ENCODE results near the gene ADGRD2.
A peak's percentile ranks its signal among the peaks of the same experiment; 100 is the strongest.

The ADGRD2 gene

DNA sequence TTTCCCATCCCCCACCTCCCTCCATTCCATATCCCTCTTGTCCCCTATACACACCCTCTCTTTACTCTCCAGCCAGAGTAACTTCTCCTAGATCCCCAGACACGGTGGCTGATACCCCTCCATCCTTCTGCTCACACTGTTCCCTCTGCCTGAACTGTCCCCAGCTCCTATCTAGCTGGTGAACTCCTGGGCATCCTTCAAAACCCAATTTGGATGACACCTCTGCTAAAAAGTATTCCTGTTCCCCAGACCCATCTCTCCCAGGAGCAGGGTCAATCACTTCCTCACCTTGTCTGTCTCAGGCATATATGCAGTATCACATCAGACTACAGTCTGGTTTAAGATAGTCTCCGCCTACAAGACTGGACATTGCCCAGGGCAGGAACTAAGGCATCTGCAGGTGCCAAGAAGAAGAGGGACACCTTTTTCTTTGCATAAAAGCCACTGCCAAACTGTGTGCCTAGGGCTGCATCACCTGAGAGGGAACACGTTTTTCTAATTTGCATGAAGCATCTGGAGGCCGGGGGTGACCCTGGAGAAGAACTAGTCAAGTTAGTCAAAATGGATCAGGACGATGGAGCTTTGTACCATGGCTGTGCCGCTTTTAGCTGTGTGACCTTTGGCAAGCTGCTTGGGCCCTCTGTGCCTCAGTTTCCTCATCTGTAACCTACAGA is 29.8 kb downstream of the ADGRD2 start:
- DNase-seq, result no peak

DNA sequence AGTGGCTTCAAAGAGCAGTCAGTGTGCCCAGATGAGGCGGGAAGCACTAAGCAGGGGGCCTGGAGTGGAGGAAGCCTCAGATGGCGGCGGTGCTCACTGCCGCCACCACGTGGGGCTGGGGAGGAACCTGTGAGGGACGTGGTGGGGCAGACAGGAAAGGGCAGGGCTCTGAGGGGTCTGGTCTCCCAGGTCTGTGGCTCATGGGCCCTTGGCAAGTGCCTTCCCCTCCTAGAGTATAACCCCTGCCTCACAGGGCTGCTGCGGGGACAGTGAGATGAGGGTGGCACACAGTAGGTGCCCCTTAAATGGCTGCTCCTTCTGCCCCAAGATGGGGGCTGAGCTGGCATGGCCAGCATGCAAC is 30.4 kb downstream of the ADGRD2 start:
- DNase-seq, result peak; percentile 63

GRCh38 chr9:124481115-124481514 is 30.9 kb downstream of the ADGRD2 start:
- no peak for DNase-seq

DNA sequence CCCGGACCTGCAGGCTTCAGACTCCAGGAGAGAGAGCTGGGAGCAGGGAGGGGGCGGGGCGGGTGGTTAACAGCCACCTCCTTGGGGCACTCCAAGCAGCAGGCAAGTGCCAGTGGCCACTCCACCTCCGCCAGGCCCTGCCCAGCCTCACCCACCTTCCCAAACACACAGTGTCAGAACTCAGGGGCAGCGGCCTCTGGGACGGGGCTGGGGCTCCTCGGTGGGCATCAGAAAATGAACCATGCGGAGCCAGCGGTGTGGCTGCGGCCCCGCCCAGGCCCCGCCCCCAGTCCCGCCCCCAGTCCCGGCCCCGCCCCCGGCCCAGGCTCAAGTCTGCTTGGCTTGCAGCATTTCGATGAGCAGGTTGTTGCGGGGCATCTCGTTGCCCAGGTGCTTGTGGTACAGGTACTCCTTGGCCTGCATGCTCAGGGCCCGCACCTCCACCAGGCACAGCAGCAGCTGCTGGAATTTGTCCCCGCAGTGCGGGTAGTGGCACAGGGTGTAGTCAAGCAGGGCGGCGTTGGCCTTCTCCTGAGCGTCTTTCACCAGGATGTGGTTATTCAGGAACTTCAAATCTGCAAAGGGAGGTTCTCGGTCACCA is 32.3 kb downstream of the ADGRD2 start:
- no peak for DNase-seq

- DNase-seq, result no peak
Measured at GRCh38 chr9:124483481-124483880, 33.2 kb downstream of the ADGRD2 start.

DNA sequence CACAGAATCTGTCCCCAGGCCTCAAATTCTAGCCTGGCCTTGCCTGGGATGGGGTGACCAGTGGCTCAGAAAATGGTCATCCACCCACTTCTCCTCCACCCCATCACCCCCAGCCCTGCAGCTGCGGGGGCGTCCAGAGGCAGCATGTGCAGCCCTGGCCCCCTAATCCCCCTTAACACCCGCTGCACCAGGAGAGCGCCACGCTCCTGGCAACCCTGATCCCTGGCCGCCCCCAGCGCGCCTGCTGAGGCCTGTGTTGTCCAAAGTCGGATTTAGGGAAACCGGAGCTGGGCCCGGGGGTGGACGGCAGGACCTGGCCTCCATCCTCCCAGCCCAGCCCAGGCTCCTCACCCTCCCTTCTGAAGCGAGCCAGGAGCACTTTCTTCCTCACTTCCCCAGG is 35.0 kb downstream of the ADGRD2 start:
- no peak for DNase-seq

DNA sequence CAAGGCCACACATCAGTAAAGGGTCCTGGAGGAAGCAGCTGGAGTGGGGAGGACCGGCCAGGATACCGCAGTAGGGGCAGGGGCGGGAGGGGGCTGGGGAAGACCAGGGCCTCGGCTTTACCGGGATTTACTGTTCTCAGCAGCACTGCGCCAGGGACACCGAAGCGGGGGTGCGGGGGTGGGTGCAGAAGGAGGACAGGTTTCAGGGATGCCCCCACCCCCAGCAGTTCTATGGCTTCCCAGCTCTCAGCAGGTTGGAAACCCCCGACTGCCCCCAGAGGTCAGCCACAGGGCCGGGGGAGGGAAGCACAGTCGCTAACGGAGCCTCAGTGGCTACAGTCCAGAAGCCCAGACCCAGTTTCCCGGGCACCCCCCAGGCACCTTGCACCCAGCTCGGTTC is 35.7 kb downstream of the ADGRD2 start:
- no peak for DNase-seq

DNA sequence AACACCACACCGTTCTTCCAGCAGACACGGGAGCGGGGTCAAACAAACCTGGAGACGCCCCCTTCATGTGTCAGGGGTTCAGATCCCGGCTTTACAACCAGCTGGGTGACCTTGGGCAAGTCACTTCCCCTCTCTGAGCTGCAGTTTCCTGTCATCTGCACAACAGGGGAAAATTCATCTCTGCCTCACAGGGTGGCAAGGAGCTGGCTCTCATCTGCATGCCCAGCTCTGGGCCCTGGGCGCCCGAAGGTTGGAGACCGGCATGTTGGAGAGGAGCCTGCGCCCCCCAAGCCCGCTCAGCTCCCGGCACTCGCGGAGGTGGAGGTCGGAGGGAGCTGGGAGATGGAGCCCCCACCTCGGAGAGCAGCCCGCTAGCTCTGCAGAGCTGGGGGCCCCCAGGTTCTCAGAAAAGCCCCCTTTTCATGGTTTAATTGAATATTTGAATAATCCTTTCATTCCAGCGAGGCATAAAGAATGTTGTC is 36.6 kb downstream of the ADGRD2 start:
- no peak for DNase-seq

GRCh38 chr9:124487260-124488182 is 37.3 kb downstream of the ADGRD2 start:
- DNase-seq, result no peak

DNA sequence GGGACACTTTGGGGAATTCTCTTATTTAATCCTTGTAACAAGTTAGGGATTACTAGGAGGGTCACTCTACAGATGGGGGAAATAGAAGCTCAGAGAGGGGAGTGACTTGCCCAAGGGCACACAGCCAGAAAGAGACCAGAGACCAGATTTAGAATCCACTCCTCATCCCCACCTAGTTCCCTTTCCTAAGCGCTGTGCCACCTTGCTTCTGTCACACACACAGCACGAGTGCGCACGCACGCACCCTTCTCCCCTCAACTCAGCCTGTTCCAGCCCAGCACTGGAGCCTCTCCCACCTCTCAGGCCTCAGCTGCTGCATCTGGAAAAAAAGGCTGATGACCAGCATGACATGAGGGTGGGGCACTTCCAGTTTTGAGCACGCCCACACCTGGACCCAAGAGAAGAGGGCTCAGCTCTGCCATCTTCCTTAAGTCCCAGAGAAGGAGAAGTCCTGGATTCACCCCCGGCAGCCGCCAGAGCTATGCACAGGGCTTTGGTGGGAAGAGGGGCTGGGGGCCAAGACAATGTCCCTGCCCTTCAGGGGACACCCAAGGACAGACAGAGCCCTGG is 38.5 kb downstream of the ADGRD2 start:
- no peak for DNase-seq

GRCh38 chr9:124489222-124489621 is 39.0 kb downstream of the ADGRD2 start:
- no peak for DNase-seq

GRCh38 chr9:124490004-124490403 is 39.8 kb downstream of the ADGRD2 start:
- DNase-seq, result no peak

GRCh38 chr9:124491049-124491975 is 41.1 kb downstream of the ADGRD2 start:
- no peak for DNase-seq

DNA sequence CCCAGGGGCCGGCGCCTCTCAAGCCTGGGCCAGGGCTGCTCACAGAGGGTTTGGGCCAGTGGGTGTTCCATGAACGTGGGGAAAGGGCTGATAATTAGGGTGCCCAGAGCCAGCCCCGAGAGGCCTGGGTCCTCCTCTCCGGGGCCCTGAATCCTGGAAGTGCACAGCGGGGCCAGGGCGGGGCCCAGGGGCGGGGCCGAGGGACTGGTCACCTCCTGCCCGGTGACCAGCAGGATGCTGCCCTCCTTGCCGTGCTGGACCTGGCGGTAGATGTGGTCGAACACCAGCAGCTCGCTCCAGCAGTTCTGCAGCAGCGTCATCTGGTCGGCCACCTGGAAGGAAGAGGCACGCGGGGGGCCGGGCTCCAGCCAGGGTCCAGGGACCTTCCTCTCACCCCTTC is 42.6 kb downstream of the ADGRD2 start:
- DNase-seq, result no peak

DNA sequence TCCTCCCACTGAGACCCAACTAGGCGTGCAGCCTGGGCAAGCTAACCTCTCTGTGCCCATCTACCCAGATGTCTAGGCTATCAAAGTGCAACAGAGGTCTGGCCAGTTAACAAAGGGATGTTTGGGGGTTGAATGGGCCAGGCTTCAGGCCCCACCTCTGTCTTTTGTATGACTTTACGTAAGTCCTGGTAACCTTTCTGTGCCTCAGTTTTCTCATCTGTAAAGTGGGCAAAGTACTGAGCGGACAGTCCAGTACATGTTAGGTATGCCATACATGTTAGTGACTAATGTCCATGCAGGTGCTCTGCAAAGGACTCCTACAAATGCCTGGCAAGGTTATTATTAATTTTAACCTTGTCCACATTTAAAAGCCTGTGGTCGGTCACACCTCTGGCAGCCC is 43.0 kb downstream of the ADGRD2 start:
- DNase-seq, result no peak

GRCh38 chr9:124493794-124494479 is 43.7 kb downstream of the ADGRD2 start:
- no peak for DNase-seq

DNA sequence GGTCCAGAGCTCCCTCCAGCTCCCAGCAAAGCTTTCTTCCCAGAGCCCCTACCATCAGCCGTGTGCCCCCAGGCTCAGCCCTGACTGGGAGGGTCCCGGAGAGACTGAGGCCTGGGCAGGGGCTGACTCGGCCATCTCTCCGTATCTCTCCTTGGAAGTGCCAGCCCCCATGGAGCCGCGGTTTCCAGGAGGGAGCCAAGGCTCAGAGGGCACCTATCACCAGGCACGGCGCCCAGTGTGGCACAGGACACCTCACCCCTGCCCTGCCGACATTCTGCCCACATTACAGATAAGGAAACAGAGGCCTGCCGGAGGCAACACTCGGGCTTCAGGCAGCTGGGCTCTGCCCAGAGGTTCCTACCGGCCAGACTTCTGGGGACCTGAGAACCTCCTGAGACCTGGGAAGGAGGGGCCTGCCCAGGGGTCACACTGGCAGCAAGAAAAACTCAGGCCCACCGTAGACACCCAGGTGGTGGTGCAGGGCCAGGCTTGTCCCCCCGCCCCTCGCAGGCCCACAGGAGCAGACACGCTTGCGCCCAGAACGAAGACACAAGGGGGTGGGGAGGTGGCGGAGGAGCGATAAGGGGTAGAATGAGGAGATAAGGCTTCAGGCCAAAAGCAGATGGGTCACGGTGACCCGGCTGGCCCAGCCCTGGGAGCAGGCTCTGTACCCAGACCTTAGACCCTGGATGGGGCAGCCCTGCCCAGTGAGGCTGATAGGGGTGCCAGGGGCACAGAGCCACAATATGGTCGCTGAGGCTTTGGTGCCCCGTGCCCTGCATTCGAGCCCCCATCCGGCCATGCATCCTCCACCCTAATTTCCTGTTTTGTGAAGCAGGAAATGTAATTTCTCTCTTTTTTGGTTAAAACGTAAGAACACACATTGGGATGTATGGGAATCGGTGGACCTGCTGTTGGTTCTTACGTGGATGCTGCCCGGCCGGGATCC is 45.1 kb downstream of the ADGRD2 start:
- no peak for DNase-seq

- DNase-seq, result no peak
Measured at GRCh38 chr9:124496075-124496449, 45.8 kb downstream of the ADGRD2 start.

GRCh38 chr9:124496463-124496862 is 46.2 kb downstream of the ADGRD2 start:
- no peak for DNase-seq

- no peak for DNase-seq
Measured at GRCh38 chr9:124497441-124497840, 47.2 kb downstream of the ADGRD2 start.

- no peak for DNase-seq
Measured at GRCh38 chr9:124498040-124498439, 47.8 kb downstream of the ADGRD2 start.
